B cell (primary cell): ENCODE measurements around the gene CPS1. TPM values are rescaled to one million over a fixed set of nuclear protein-coding genes. Genes with fewer than 3 reads are reported as not detected.

Experiments
- ATAC-seq: fragments of 200-7000 bp; cut with Tn5 transposase; one replicate; pipeline ENCODE4 v1.10.0; 2021; ENCODE audit warnings: low read depth, mild to moderate bottlenecking, moderate number of reproducible peaks, moderate library complexity
- CTCF ChIA-PET: fragments of 350-600 bp; sonication (Branson Sonifier 250); formaldehyde crosslinking; loops from one replicate; lab custom pipeline; 2021; ENCODE audit warnings: antibody characterized with exemption, inconsistent platforms; lab: Charles Lee
- POLR2A ChIA-PET: fragments of 350-600 bp; sonication (Branson Sonifier 250); formaldehyde crosslinking; loops from one replicate; lab custom pipeline; 2021; ENCODE audit warnings: antibody characterized with exemption; lab: Charles Lee
- DNase-seq: peaks from one replicate; pipeline ENCODE4 v3.0.0; 2013
- H2AFZ ChIP-seq: 2 replicates; pipeline ENCODE4 v1.6.1; 2012; ENCODE audit warnings: mild to moderate bottlenecking, low read depth, low read length; ENCODE audit not compliant: insufficient read depth, poor library complexity, severe bottlenecking
- H3K27ac ChIP-seq, 2 donors: 1 replicate in 1 of 2; 2 replicates in 1 of 2; pipeline ENCODE4 v1.5.1; 2012 to 2013; ENCODE audit warnings: low read length in 2 of 2, mild to moderate bottlenecking in 2 of 2, moderate library complexity in 1 of 2
- H3K27me3 ChIP-seq, 4 experiments: fragments of 200-600 bp in 1 of 4; sonication (generic) in 1 of 4; replicated peaks in 1 of 4; 1 replicate in 2 of 4; 2 replicates in 2 of 4; pipeline versions ENCODE4 v1.6.1 to v1.7.0; 2013 to 2016; ENCODE audit warnings: low read length in 3 of 4, mild to moderate bottlenecking in 2 of 4, mixed read lengths in 1 of 4, moderate library complexity in 1 of 4; ENCODE audit not compliant: insufficient read depth in 4 of 4, control insufficient read depth in 3 of 4; ENCODE audit errors: control extremely low read depth in 1 of 4
- H3K36me3 ChIP-seq, 2 experiments: replicated peaks in 1 of 2; 1 replicate in 1 of 2; 2 replicates in 1 of 2; pipeline versions ENCODE4 v1.6.1 to v1.7.1; 2013; ENCODE audit warnings: low read length in 1 of 2; ENCODE audit not compliant: insufficient read depth in 2 of 2, control insufficient read depth in 1 of 2; ENCODE audit errors: control extremely low read depth in 1 of 2, extremely low read depth in 1 of 2
- H3K4me1 ChIP-seq, 2 donors: fragments of 200-600 bp in 1 of 2; sonication (generic) in 1 of 2; 1 replicate in 1 of 2; 2 replicates in 1 of 2; pipeline versions ENCODE4 v1.5.1 to v1.6.1; 2013 to 2017; ENCODE audit warnings: low read length in 2 of 2; ENCODE audit not compliant: control insufficient read depth in 2 of 2, insufficient read depth in 2 of 2
- H3K4me2 ChIP-seq: replicated peaks from 2 replicates; pipeline ENCODE3; 2012; ENCODE audit warnings: mild to moderate bottlenecking, low read depth, low read length; ENCODE audit not compliant: poor library complexity, severe bottlenecking
- H3K4me3 ChIP-seq, 5 experiments: fragments of 200-600 bp in 1 of 5; sonication (generic) in 1 of 5; 1 replicate in 3 of 5; 2 replicates in 2 of 5; pipeline versions ENCODE4 v1.5.1 to v1.7.0; 2011 to 2016; ENCODE audit warnings: low read length in 4 of 5, mild to moderate bottlenecking in 4 of 5, low read depth in 2 of 5, control low read depth in 1 of 5, moderate library complexity in 1 of 5; ENCODE audit not compliant: insufficient read depth in 1 of 5; ENCODE audit errors: control extremely low read depth in 1 of 5, extremely low read depth in 1 of 5
- H3K79me2 ChIP-seq: fragments of 200-600 bp; sonication (generic); one replicate; pipeline ENCODE4 v1.6.0; 2016; ENCODE audit warnings: low read length; ENCODE audit not compliant: control insufficient read depth, insufficient read depth
- H3K9ac ChIP-seq: fragments of 200-600 bp; sonication (generic); 2 replicates; pipeline ENCODE4 v1.6.1; 2017; ENCODE audit warnings: mild to moderate bottlenecking, low read length, moderate library complexity
- H3K9me3 ChIP-seq, 3 donors: one replicate each; pipeline versions ENCODE4 v1.6.1 to v1.7.1; 2013; ENCODE audit warnings: low read length in 2 of 3; ENCODE audit not compliant: control insufficient read depth in 2 of 3, insufficient read depth in 1 of 3; ENCODE audit errors: control extremely low read depth in 1 of 3
- H4K20me1 ChIP-seq: 2 replicates; pipeline ENCODE4 v1.6.0; 2012; ENCODE audit warnings: mild to moderate bottlenecking, low read length; ENCODE audit not compliant: insufficient read depth, control insufficient read depth, poor library complexity, severe bottlenecking
- H3K27ac Mint-ChIP-seq: one replicate; pipeline ENCODE4 v1.8.0; 2021; ENCODE audit warnings: mixed read lengths
- H3K27me3 Mint-ChIP-seq: one replicate; pipeline ENCODE4 v1.8.0; 2021; ENCODE audit warnings: mixed read lengths
- H3K4me1 Mint-ChIP-seq: one replicate; pipeline ENCODE4 v1.8.0; 2021; ENCODE audit warnings: mixed read lengths
- H3K4me3 Mint-ChIP-seq: one replicate; pipeline ENCODE4 v1.8.0; 2021; ENCODE audit warnings: mixed read lengths
- H3K9me3 Mint-ChIP-seq: one replicate; pipeline ENCODE4 v1.8.0; 2022; ENCODE audit warnings: mixed read lengths; ENCODE audit not compliant: insufficient read depth
- CTCF ChIP-seq: fragments of 200-600 bp; IDR thresholded peaks from one replicate; pipeline ENCODE4 v1.8.0; 2022; ENCODE audit warnings: antibody characterized with exemption, mild to moderate bottlenecking
- EZH2 ChIP-seq: IDR thresholded peaks from 2 replicates; pipeline ENCODE4 v1.6.1; 2012; ENCODE audit warnings: borderline replicate concordance, low read depth, mild to moderate bottlenecking, moderate library complexity, low read length; ENCODE audit not compliant: insufficient read depth, poor library complexity, severe bottlenecking
- intact Hi-C: fragments of 100-400 bp; cut with micrococcal nuclease; formaldehyde crosslinking; loops from one replicate; pipeline ENCODE4 v1.10.0; 2022
- polyA plus RNA-seq: library from polyadenylated mRNA; depleted of rRNA; stranded (reverse); fragments of >200 nt; gene quantifications from 2 replicates; pipeline ENCODE4 v1.2.3, GENCODE V29; 2012
- total RNA-seq, 2 donors: library from RNA; stranded (reverse); fragments of 120-200 nt in 1 of 2; gene quantifications; 1 replicate in 1 of 2; 2 replicates in 1 of 2; pipeline versions ENCODE4 v1.2.3 to v1.2.4, GENCODE V29; 2013 to 2022

Gene CPS1
- total and polyA plus RNA-seq, 2 donors (not counting 1 experiment from before 2014, with no cell fraction given): 0.12 to 0.25 TPM

- H3K4me3 ChIP-seq: no peak overlapping the region
- no peak overlapping the region for H3K27ac ChIP-seq
- no peak overlapping the region for H3K4me2 ChIP-seq
- H2AFZ ChIP-seq: no peak overlapping the region
- TF ChIP-seq EZH2 (no peak), CTCF (no peak)
- CTCF ChIA-PET: interaction anchor here (1.0 kb wide), 1 partner anchor 21 kb away, joined by 3 read pairs; no protein-coding TSS in a partner anchor
- Mint-ChIP-seq H3K27me3 (peaks cover 16% of the 10 kb centered on the region), H3K4me3 (no peak overlapping the region), H3K27ac (no peak overlapping the region), H3K9me3 (no peaks in the 10 kb centered on the region), H3K4me1 (no peaks in the 10 kb centered on the region)
- H3K36me3 ChIP-seq: no peaks in the 10 kb centered on the region
- H3K79me2 ChIP-seq: no peaks in the 10 kb centered on the region
- ATAC-seq (no peak), DNase-seq (no peak)
- no peaks in the 10 kb centered on the region for H3K27me3 ChIP-seq
- intact Hi-C loops: no loop called here
- no peak overlapping the region for H3K9ac ChIP-seq
- no peaks in the 10 kb centered on the region for H4K20me1 ChIP-seq
- no peaks in the 10 kb centered on the region for H3K9me3 ChIP-seq
- no peaks in the 10 kb centered on the region for H3K4me1 ChIP-seq
- POLR2A ChIA-PET: no interaction called here
These were observed 844 bp upstream of the CPS1 start for GRCh38 chr2:210555555-210555954.

- TF ChIP-seq EZH2 (no peak), CTCF (no peak)
- H3K27ac ChIP-seq: no peak overlapping the region
- CTCF ChIA-PET: interaction anchor here (0.7 kb wide), 1 partner anchor 55 kb away, joined by 3 read pairs; no protein-coding TSS in a partner anchor
- Mint-ChIP-seq H3K4me1 (no peaks in the 10 kb centered on the region), H3K4me3 (no peak overlapping the region), H3K27me3 (peaks cover 10% of the 10 kb centered on the region), H3K27ac (no peak overlapping the region), H3K9me3 (no peaks in the 10 kb centered on the region)
- ATAC-seq (no peak), DNase-seq (no peak)
- no peak overlapping the region for H2AFZ ChIP-seq
- intact Hi-C loops: no loop called here
- H3K4me2 ChIP-seq: no peak overlapping the region
- H3K4me3 ChIP-seq: no peak overlapping the region
- no peaks in the 10 kb centered on the region for H3K79me2 ChIP-seq
- no peak overlapping the region for H3K9ac ChIP-seq
- POLR2A ChIA-PET: no interaction called here
- no peaks in the 10 kb centered on the region for H4K20me1 ChIP-seq
- H3K4me1 ChIP-seq: no peaks in the 10 kb centered on the region
- no peaks in the 10 kb centered on the region for H3K36me3 ChIP-seq
- no peaks in the 10 kb centered on the region for H3K9me3 ChIP-seq
- no peaks in the 10 kb centered on the region for H3K27me3 ChIP-seq
These were observed 1.3 kb downstream of the CPS1 start for GRCh38 chr2:210557721-210558120.
